HG02588 (cell line): Measurements from ENCODE around the gene CCR5AS.

Experiments
- ATAC-seq: cut with Tn5 transposase; IDR thresholded peaks from one replicate; pipeline ENCODE4 v1.9.1; 2021; ENCODE audit warnings: mild to moderate bottlenecking, moderate library complexity; ENCODE audit not compliant: unreplicated experiment

Gene CCR5AS

GRCh38 chr3:46321461-46322104 is 85.3 kb downstream of the CCR5AS start:
- ATAC-seq, result no peak

- no peak for ATAC-seq
These were observed 88.5 kb downstream of the CCR5AS start for GRCh38 chr3:46318207-46318927.

- no peak for ATAC-seq
These were observed 90.7 kb downstream of the CCR5AS start for GRCh38 chr3:46316206-46316605.

GRCh38 chr3:46314517-46314916 is 92.3 kb downstream of the CCR5AS start:
- ATAC-seq, result no peak
